HG02870 (cell line): ENCODE results near the gene ZNF493.

Experiments
- ATAC-seq: cut with Tn5 transposase; IDR thresholded peaks from one replicate; pipeline ENCODE4 v1.9.1; 2021; ENCODE audit warnings: mild to moderate bottlenecking, moderate library complexity; ENCODE audit not compliant: unreplicated experiment

ZNF493 gene

GRCh38 chr19:21462540-21462939 lies 65.6 kb downstream of the ZNF493 start:
- no peak for ATAC-seq

GRCh38 chr19:21463449-21464105 lies 66.6 kb downstream of the ZNF493 start:
- no peak for ATAC-seq

- no peak for ATAC-seq
These were observed 69.7 kb downstream of the ZNF493 start for GRCh38 chr19:21466627-21467026.

GRCh38 chr19:21468791-21469190 lies 71.9 kb downstream of the ZNF493 start:
- no peak for ATAC-seq

GRCh38 chr19:21472507-21472906 lies 75.6 kb downstream of the ZNF493 start:
- ATAC-seq = no peak

GRCh38 chr19:21474671-21475181 lies 77.8 kb downstream of the ZNF493 start:
- no peak for ATAC-seq
